HepG2 (cell line): ENCODE results near the gene EZH1. TPM values are rescaled to one million over a fixed set of nuclear protein-coding genes. Genes with fewer than 3 reads are reported as not detected.
A peak's percentile ranks its signal among the peaks of the same experiment; 100 is the strongest.

Experiments
- CENPT ChIP-seq: sonication (generic); formaldehyde crosslinking; IDR thresholded peaks from 2 replicates; pipeline ENCODE4 v1.8.0; 2022; ENCODE audit warnings: low read depth, mild to moderate bottlenecking, moderate library complexity, missing genetic modification reagents
- CHD2 ChIP-seq: IDR thresholded peaks from 2 replicates; pipeline ENCODE4 v1.6.1; 2011; ENCODE audit warnings: low read depth, low read length, improper control_type of control experiment
- FOXA1 ChIP-seq, 2 experiments: fragments of 450-650 bp in 1 of 2; sonication (generic) in 1 of 2; formaldehyde crosslinking in 1 of 2; IDR thresholded peaks; 2 replicates each; pipeline versions ENCODE4 v1.4.0 to v1.6.1; 2016 to 2020; ENCODE audit warnings: missing genetic modification reagents in 1 of 2
- GTF2F1 ChIP-seq: fragments of 150-350 bp; IDR thresholded peaks from 2 replicates; pipeline ENCODE4 v1.6.1; 2014; ENCODE audit warnings: low read length
- GZF1 ChIP-seq: sonication (generic); formaldehyde crosslinking; IDR thresholded peaks from 2 replicates; pipeline ENCODE4 v1.5.1; 2020; ENCODE audit warnings: mild to moderate bottlenecking, missing genetic modification reagents
- KDM6A ChIP-seq: IDR thresholded peaks from 2 replicates; pipeline ENCODE4 v1.6.1; 2016; ENCODE audit warnings: low read depth
- NBN ChIP-seq: fragments of 450-650 bp; conservative IDR thresholded peaks from 2 replicates; pipeline ENCODE4 v1.6.1; 2017
- NCOA1 ChIP-seq: sonication (generic); formaldehyde crosslinking; IDR thresholded peaks from 2 replicates; pipeline ENCODE4 v1.9.0; 2021; ENCODE audit warnings: missing genetic modification reagents
- SRF ChIP-seq: IDR thresholded peaks from 2 replicates; pipeline ENCODE4 v1.6.1; 2011; ENCODE audit warnings: mild to moderate bottlenecking, low read depth, low read length, moderate library complexity
- ZBTB38 ChIP-seq: sonication (generic); formaldehyde crosslinking; IDR thresholded peaks from 2 replicates; pipeline ENCODE4 v1.5.1; 2020; ENCODE audit warnings: mild to moderate bottlenecking, missing genetic modification reagents
- ZNF280B ChIP-seq: sonication (generic); formaldehyde crosslinking; IDR thresholded peaks from 2 replicates; pipeline ENCODE4 v1.5.0; 2020; ENCODE audit warnings: missing genetic modification reagents, mild to moderate bottlenecking, borderline replicate concordance
- ZNF558 ChIP-seq: sonication (generic); formaldehyde crosslinking; IDR thresholded peaks from 2 replicates; pipeline ENCODE4 v1.9.0; 2022; ENCODE audit warnings: mild to moderate bottlenecking, missing genetic modification reagents, borderline replicate concordance
- ZNF572 ChIP-seq: sonication (generic); formaldehyde crosslinking; IDR thresholded peaks from 2 replicates; pipeline ENCODE4 v1.5.1; 2020; ENCODE audit warnings: mild to moderate bottlenecking, missing genetic modification reagents
- ZNF607 ChIP-seq: sonication (generic); formaldehyde crosslinking; IDR thresholded peaks from 2 replicates; pipeline ENCODE4 v1.5.1; 2020; ENCODE audit warnings: missing genetic modification reagents, mild to moderate bottlenecking, borderline replicate concordance
- polyA plus RNA-seq, 8 experiments: library from polyadenylated mRNA; depleted of rRNA in 3 of 8; stranded (reverse) in 7 of 8; unstranded in 1 of 8; fragments of >200 nt; fragmentation: Illumina TruSeq in 4 of 8; extraction: Trizol in 4 of 8; gene quantifications; 2 replicates each; pipeline versions ENCODE4 v1.2.1 to v1.2.3, GENCODE V29; 2011 to 2016; ENCODE audit warnings: low read depth in 4 of 8, missing spikeins in 1 of 8, mixed read lengths in 1 of 8; ENCODE audit not compliant: insufficient read depth in 1 of 8
- total RNA-seq, 5 experiments: library from RNA; depleted of rRNA; stranded (reverse); fragments of >200 nt; fragmentation: Illumina TruSeq; extraction: Trizol; gene quantifications; 2 replicates each; pipeline ENCODE4 v1.2.3, GENCODE V29; 2016; ENCODE audit warnings: low read depth in 1 of 5
- TF ChIP-seq, protein P1 (sequence below): sonication (generic); formaldehyde crosslinking; IDR thresholded peaks from 2 replicates; pipeline ENCODE4 v1.9.0; 2021; ENCODE audit warnings: mild to moderate bottlenecking, missing genetic modification reagents
- TF ChIP-seq, protein P2 (sequence below): sonication (generic); formaldehyde crosslinking; IDR thresholded peaks from 2 replicates; pipeline ENCODE4 v1.5.0; 2020; ENCODE audit warnings: mild to moderate bottlenecking, missing genetic modification reagents, borderline replicate concordance

Gene EZH1
- total and polyA plus RNA-seq, 2 of the 13 experiments (the other 11 are each of a cell fraction or from before 2014, with no cell fraction given), result 11.6 to 24.0 TPM

GRCh38 chr17:42780851-42781638 is 36.2 kb upstream of the EZH1 start (continued):
- TF ChIP-seq ZNF280B (CRISPR knock-in tag), result peak; percentile 83
- no peak for TF ChIP-seq CHD2
- peak; percentile 39; the same call in 1 of the 2 replicates for TF ChIP-seq ZBTB38 (CRISPR knock-in tag)
- TF ChIP-seq NBN, result no peak
- no peak for TF ChIP-seq GZF1 (CRISPR knock-in tag)
- no peak for TF ChIP-seq ZNF607 (CRISPR knock-in tag)
- TF ChIP-seq ZNF558 (CRISPR knock-in tag), result no peak
- TF ChIP-seq, protein P1, sequence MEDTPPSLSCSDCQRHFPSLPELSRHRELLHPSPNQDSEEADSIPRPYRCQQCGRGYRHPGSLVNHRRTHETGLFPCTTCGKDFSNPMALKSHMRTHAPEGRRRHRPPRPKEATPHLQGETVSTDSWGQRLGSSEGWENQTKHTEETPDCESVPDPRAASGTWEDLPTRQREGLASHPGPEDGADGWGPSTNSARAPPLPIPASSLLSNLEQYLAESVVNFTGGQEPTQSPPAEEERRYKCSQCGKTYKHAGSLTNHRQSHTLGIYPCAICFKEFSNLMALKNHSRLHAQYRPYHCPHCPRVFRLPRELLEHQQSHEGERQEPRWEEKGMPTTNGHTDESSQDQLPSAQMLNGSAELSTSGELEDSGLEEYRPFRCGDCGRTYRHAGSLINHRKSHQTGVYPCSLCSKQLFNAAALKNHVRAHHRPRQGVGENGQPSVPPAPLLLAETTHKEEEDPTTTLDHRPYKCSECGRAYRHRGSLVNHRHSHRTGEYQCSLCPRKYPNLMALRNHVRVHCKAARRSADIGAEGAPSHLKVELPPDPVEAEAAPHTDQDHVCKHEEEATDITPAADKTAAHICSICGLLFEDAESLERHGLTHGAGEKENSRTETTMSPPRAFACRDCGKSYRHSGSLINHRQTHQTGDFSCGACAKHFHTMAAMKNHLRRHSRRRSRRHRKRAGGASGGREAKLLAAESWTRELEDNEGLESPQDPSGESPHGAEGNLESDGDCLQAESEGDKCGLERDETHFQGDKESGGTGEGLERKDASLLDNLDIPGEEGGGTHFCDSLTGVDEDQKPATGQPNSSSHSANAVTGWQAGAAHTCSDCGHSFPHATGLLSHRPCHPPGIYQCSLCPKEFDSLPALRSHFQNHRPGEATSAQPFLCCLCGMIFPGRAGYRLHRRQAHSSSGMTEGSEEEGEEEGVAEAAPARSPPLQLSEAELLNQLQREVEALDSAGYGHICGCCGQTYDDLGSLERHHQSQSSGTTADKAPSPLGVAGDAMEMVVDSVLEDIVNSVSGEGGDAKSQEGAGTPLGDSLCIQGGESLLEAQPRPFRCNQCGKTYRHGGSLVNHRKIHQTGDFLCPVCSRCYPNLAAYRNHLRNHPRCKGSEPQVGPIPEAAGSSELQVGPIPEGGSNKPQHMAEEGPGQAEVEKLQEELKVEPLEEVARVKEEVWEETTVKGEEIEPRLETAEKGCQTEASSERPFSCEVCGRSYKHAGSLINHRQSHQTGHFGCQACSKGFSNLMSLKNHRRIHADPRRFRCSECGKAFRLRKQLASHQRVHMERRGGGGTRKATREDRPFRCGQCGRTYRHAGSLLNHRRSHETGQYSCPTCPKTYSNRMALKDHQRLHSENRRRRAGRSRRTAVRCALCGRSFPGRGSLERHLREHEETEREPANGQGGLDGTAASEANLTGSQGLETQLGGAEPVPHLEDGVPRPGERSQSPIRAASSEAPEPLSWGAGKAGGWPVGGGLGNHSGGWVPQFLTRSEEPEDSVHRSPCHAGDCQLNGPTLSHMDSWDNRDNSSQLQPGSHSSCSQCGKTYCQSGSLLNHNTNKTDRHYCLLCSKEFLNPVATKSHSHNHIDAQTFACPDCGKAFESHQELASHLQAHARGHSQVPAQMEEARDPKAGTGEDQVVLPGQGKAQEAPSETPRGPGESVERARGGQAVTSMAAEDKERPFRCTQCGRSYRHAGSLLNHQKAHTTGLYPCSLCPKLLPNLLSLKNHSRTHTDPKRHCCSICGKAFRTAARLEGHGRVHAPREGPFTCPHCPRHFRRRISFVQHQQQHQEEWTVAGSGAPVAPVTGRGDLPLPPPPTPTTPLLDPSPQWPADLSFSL (CRISPR knock-in tag), result no peak; the same call in 1 of the 2 replicates
- TF ChIP-seq GTF2F1, result no peak
- TF ChIP-seq FOXA1 (IDR thresholded peaks at IDR 0.05), result no peak
- TF ChIP-seq FOXA1 (CRISPR knock-in tag; IDR thresholded peaks at IDR 0.05), result no peak
- TF ChIP-seq SRF, result no peak
- TF ChIP-seq CENPT, result no peak; the same call in 1 of the 2 replicates
- TF ChIP-seq KDM6A (CRISPR knock-in tag), result no peak
- no peak for TF ChIP-seq ZNF572 (CRISPR knock-in tag)
- TF ChIP-seq, protein P2, sequence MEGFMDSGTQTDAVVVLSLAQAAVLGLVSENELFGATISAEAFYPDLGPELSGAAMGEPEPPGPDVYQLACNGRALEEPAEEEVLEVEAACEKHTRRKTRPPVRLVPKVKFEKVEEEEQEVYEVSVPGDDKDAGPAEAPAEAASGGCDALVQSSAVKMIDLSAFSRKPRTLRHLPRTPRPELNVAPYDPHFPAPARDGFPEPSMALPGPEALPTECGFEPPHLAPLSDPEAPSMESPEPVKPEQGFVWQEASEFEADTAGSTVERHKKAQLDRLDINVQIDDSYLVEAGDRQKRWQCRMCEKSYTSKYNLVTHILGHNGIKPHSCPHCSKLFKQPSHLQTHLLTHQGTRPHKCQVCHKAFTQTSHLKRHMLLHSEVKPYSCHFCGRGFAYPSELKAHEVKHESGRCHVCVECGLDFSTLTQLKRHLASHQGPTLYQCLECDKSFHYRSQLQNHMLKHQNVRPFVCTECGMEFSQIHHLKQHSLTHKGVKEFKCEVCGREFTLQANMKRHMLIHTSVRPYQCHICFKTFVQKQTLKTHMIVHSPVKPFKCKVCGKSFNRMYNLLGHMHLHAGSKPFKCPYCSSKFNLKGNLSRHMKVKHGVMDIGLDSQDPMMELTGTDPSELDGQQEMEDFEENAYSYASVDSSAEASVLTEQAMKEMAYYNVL (CRISPR knock-in tag), result 0 out of 2 replicates have a peak, but pooled peaks have one; percentile 16
- no peak for TF ChIP-seq NCOA1
